Hepatocyte (in vitro differentiated cells): ENCODE data around the gene CDC123.
A peak's percentile ranks its signal among the peaks of the same experiment; 100 is the strongest.

Experiments used
- CTCF ChIP-seq: fragments of 200-600 bp; sonication (generic); IDR thresholded peaks from 2 replicates; pipeline ENCODE4 v1.5.1; 2016; ENCODE audit warnings: antibody characterized with exemption, mild to moderate bottlenecking; ENCODE audit not compliant: poor library complexity
- EZH2 ChIP-seq: fragments of 200-600 bp; sonication (generic); IDR thresholded peaks from 2 replicates; pipeline ENCODE4 v1.6.1; 2016; ENCODE audit warnings: antibody characterized with exemption, mild to moderate bottlenecking, borderline replicate concordance
- EZH2phosphoT487 ChIP-seq: fragments of 200-600 bp; sonication (generic); IDR thresholded peaks from one replicate; pipeline ENCODE4 v1.6.1; 2018; ENCODE audit warnings: antibody characterized with exemption, mild to moderate bottlenecking, low read depth, moderate library complexity; ENCODE audit not compliant: unreplicated experiment, severe bottlenecking

DNA sequence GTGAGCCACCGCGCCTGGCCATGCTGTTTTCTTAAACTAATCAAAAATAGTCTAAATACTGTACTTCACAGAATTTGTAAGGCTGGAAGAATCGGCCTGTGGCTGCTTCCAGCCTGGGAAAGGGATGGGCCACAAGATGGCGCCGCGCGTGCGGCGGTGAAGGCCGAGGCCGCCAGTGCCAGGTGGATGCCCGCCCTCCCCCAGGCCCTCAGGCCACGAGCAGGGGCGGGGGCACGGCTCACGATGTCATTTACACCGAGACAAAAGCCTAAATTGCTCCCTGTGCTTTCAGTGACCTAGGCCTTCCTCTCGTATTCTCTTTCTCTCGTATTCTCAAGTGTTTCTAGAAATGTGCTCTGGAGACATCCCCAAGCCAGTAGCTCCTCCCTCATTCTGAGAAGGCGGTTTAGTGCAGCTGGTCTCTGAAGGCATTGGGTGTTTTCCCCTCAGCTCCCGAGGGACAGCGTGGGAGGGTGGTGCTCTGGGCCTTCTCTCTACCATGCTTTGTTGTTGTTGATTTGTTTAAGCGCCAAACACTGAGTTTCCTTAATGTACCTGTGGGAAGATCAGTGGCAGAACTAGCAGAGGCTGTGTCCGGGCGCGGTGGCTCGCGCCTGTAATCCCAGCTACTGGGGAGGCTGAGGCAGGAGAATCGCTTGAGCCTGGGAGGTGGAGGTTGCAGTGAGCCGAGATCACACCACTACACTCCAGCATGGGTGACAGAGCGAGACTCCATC is 68.4 kb downstream of the CDC123 start:
- TF ChIP-seq EZH2 (no peak), EZH2phosphoT487 (no peak), CTCF (peak; percentile 91)
